Muscle layer of colon (tissue), 2 donors: ENCODE measurements around the gene S100A12.
"Not testable (repeated sequence)": the region's sequence is repeated elsewhere in the genome, so short reads cannot be mapped to it uniquely, and the experiment has no call there.

Experiments used
- H3K27ac ChIP-seq: one replicate; pipeline ENCODE4 v1.7.0; 2013; ENCODE audit warnings: low read depth, mild to moderate bottlenecking, low read length, moderate library complexity
- H3K27me3 ChIP-seq, 2 donors: one replicate each; pipeline ENCODE4 v1.7.0; 2013; ENCODE audit warnings: low read length in 2 of 2, mild to moderate bottlenecking in 2 of 2; ENCODE audit not compliant: insufficient read depth in 2 of 2, control insufficient read depth in 1 of 2
- H3K36me3 ChIP-seq: one replicate; pipeline ENCODE4 v1.7.0; 2013; ENCODE audit warnings: mild to moderate bottlenecking, low read length; ENCODE audit not compliant: insufficient read depth
- H3K4me1 ChIP-seq: one replicate; pipeline ENCODE4 v1.7.0; 2013; ENCODE audit warnings: mild to moderate bottlenecking, low read length; ENCODE audit not compliant: insufficient read depth
- H3K4me3 ChIP-seq, 2 donors: one replicate each; pipeline ENCODE4 v1.7.0; 2013; ENCODE audit warnings: low read length in 2 of 2, low read depth in 1 of 2, mild to moderate bottlenecking in 1 of 2, moderate library complexity in 1 of 2
- H3K9ac ChIP-seq: one replicate; pipeline ENCODE4 v1.7.0; 2013; ENCODE audit warnings: low read length
- H3K9me3 ChIP-seq: one replicate; pipeline ENCODE4 v1.7.0; 2013; ENCODE audit warnings: mild to moderate bottlenecking, low read length
- donor health status: abdominal sarcoma.
- donor health status: Adenocarcinoma of cecum.

S100A12 gene

GRCh38 chr1:153347856-153348255 lies 27.6 kb downstream of the S100A12 start:
- Histone ChIP-seq H3K9me3 (no peaks in the 10 kb centered on the region), H3K27me3 (peaks cover 6 to 13% of the 10 kb centered on the region in 2 donors), H3K27ac (no peak overlapping the region), H3K36me3 (no peaks in the 10 kb centered on the region), H3K4me3 (no peak overlapping the region), H3K4me1 (no peaks in the 10 kb centered on the region), H3K9ac (no peak overlapping the region)

GRCh38 chr1:153347049-153347448 lies 28.4 kb downstream of the S100A12 start:
- not testable (repeated sequence) for H3K4me1 ChIP-seq

GRCh38 chr1:153346077-153346723 lies 29.2 kb downstream of the S100A12 start:
- H3K4me3 ChIP-seq = no peak overlapping the region
- no peak overlapping the region for H3K9ac ChIP-seq
- H3K27ac ChIP-seq = no peak overlapping the region
- peaks cover 6 to 8% of the 10 kb centered on the region in 2 donors for H3K27me3 ChIP-seq
- no peaks in the 10 kb centered on the region for H3K9me3 ChIP-seq
- H3K36me3 ChIP-seq = no peaks in the 10 kb centered on the region
- no peaks in the 10 kb centered on the region for H3K4me1 ChIP-seq

More at GRCh38 chr1:153347049-153347448, 28.4 kb downstream of the S100A12 start:
- H3K9ac ChIP-seq, H3K36me3 ChIP-seq, H3K4me3 ChIP-seq, H3K9me3 ChIP-seq, H3K27ac ChIP-seq: not testable (repeated sequence)
- peaks cover 6 to 13% of the 10 kb centered on the region in 2 donors for H3K27me3 ChIP-seq

DNA sequence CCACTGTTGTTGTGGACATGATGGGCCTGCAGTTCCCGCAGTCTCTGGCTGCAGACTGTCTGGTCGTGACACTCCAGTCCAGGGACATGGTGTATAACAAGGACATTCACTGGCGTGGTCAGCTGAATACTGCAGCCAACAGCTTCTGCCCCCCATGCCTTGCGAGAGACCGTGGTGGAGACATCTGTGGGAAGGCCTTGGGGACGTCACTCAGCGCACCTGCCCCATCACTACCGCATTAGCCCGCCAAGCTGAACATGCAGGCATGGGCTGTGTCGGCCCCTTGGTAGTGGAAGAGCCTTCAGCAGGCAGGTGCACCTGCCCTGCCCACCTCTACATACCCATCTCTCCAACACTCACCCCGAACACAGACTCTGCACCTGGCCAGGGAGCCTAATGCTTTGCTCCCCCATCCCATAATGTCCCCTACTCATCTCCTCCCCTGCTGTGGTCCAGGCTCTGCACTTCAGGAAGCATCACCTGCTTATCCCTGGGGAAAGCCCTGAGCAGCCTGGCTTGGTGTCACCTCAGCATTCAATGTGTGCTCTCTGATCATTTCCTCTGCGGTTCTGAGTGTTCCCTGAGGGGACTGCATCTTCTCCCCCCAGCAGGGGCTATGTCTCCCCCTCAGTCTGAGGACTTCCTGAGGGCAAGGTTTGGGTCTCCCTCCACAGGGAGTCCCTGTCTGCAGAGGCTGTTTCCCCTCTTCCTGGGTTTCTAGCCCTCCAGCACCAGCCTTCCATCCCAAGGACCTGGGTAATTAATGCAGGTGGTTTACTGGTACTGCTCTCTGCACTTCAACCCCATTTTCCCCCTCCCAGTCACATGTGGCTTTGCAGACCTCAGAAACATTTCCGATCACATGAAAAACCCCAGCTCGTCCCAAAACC lies 30.0 kb downstream of the S100A12 start:
- H3K27me3 ChIP-seq = peaks cover 6 to 8% of the 10 kb centered on the region in 2 donors
- no peaks in the 10 kb centered on the region for H3K9me3 ChIP-seq
- no peak overlapping the region for H3K9ac ChIP-seq
- H3K4me3 ChIP-seq = no peak overlapping the region
- H3K36me3 ChIP-seq = no peaks in the 10 kb centered on the region
- H3K4me1 ChIP-seq = no peaks in the 10 kb centered on the region
- H3K27ac ChIP-seq = no peak overlapping the region

DNA sequence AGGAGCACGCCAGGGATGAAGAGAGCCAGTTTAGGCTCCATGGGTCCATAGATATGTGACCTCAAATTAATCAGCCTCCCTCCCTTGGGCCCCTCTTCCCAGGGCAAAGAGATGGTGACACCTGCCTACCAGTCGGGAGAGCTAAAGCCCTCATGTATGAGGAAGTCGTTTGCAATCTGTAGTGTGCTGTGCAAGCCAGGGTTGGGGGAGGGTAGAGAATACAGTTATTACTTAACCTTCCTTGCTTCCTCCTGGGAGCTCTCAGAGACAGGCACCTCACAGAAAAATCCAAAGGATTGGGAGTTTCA lies 30.7 kb downstream of the S100A12 start:
- no peak overlapping the region for H3K27ac ChIP-seq
- H3K4me1 ChIP-seq = no peaks in the 10 kb centered on the region
- no peaks in the 10 kb centered on the region for H3K36me3 ChIP-seq
- H3K4me3 ChIP-seq = no peak overlapping the region
- H3K9ac ChIP-seq = no peak overlapping the region
- H3K27me3 ChIP-seq = peaks cover 6 to 8% of the 10 kb centered on the region in 2 donors
- no peaks in the 10 kb centered on the region for H3K9me3 ChIP-seq

DNA sequence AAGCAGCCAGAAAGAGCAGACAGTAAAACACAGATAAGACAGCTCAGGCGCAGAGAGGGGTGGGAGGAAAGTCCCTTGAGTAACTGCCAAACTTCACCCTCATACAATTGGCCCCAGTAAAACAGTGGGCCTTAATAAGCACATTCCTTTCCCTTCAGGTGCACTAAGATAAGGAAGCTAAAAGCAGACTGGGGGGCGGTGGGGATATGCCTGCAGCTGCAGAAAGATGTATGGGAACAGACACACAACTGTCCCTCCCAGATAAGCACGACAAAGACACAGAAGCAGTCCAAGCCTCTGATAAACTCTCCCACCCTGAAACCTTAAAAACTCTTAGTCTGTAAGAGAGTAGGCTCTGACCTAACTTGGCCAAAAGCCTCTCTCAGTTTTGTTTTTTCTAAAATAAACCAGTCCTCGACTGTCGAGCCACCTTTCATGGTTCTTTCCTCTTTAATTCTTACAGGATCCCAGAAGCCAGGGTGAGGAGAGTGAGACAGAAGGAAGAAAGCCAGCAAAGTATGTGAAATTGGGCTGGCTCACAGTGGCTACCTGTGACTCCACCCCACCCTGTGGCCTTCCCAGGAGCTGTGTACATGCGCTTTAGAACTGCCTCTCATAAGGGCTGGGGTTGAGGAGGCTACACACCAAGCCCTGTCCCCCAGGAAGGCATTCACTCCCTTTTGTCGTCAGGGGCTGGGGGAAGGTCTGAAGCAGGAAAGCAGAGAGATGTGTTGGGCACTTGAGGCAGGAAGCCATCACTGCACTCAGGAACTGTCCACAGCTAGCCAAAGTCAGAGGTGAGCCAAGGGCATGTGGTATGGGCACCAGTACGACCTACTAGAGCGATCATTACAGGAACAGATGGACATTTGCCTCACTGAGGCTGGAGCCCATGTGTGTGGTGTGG lies 31.4 kb downstream of the S100A12 start:
- Histone ChIP-seq H3K27ac (no peak overlapping the region), H3K9ac (no peak overlapping the region), H3K4me3 (no peak overlapping the region), H3K4me1 (no peaks in the 10 kb centered on the region), H3K36me3 (no peaks in the 10 kb centered on the region), H3K27me3 (peaks cover 6 to 8% of the 10 kb centered on the region in 2 donors), H3K9me3 (no peaks in the 10 kb centered on the region)

- Histone ChIP-seq H3K27ac (no peak overlapping the region), H3K9me3 (no peaks in the 10 kb centered on the region), H3K9ac (no peak overlapping the region), H3K36me3 (no peaks in the 10 kb centered on the region), H3K27me3 (peaks cover 6 to 8% of the 10 kb centered on the region in 2 donors), H3K4me3 (no peak overlapping the region), H3K4me1 (no peaks in the 10 kb centered on the region)
Measured at GRCh38 chr1:153343040-153343681, 32.3 kb downstream of the S100A12 start.

DNA sequence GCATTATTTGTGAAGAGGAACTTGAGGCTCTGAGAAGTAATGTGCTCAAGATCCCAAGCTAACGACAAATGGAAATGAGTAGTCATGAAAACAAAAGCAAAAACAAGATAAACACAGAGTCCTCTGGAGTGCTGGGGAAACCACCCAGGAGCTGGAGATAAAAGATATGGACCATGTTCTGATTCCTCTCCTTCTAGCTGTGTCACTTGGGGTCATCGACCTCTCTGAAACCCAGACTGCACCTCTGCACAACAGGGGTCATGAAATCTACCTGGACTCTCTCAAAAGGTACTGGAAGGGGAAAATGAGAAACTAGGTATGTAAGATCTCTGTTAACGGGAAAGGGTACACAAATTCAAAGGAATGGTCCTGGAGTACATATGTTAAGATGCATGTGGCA lies 33.2 kb downstream of the S100A12 start:
- H3K4me3 ChIP-seq = no peak overlapping the region
- H3K4me1 ChIP-seq = no peaks in the 10 kb centered on the region
- no peak overlapping the region for H3K27ac ChIP-seq
- H3K27me3 ChIP-seq = peaks cover 6 to 8% of the 10 kb centered on the region in 2 donors
- no peaks in the 10 kb centered on the region for H3K9me3 ChIP-seq
- H3K9ac ChIP-seq = no peak overlapping the region
- H3K36me3 ChIP-seq = no peaks in the 10 kb centered on the region

DNA sequence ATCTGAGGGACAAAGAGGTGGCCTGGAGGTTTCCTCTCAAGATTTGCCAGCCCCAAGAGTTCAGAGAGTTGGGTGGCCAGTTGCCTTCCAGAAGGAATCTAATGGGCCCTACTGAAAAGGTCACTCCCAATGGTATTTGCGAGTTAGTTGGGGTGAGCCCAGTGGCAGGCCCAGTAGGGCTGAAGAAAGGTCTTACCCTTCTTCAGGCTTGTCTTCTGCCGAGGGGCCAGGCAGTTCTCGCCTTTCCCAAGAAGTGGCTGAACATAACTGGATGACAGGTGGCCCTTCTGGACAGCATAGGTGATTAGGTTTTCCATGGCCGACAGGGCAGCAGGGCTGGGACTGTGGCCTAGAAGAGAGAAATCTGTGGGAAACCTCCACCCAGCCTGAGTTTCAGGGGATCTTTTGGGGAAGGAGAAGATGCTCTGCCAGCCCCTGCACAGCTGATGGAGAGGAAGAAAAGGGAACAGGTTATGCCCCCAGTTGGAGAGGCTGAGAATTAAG lies 33.9 kb downstream of the S100A12 start:
- peaks cover 5 to 8% of the 10 kb centered on the region in 2 donors for H3K27me3 ChIP-seq
- H3K9me3 ChIP-seq = no peaks in the 10 kb centered on the region
- no peaks in the 10 kb centered on the region for H3K36me3 ChIP-seq
- H3K4me3 ChIP-seq = no peak overlapping the region
- no peak overlapping the region for H3K27ac ChIP-seq
- H3K9ac ChIP-seq = no peak overlapping the region
- H3K4me1 ChIP-seq = no peaks in the 10 kb centered on the region

GRCh38 chr1:153340356-153340755 lies 35.1 kb downstream of the S100A12 start:
- Histone ChIP-seq H3K27ac (no peak overlapping the region), H3K27me3 (peaks cover 0 to 2% of the 10 kb centered on the region in 2 donors), H3K4me3 (no peak overlapping the region), H3K36me3 (no peaks in the 10 kb centered on the region), H3K9ac (no peak overlapping the region), H3K9me3 (no peaks in the 10 kb centered on the region), H3K4me1 (no peaks in the 10 kb centered on the region)

DNA sequence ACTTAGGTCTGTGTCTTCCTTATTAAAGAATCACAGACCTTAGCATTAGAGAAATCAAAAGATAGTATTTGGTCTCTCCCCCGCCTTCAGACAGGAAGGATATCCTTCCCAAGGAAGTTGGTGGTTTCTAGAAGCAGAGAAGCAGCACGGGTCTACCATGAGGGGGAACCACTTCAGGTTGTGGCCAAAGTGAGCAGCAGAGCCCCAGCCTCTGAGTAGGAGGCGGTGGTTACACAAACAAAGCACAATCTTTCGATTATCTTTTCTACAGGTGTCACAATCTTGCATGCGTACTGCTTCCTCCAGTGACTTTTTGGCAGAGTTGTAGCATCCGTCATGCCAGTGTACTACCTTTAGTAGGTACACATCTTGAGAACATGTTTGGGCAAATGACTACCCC lies 35.6 kb downstream of the S100A12 start:
- H3K36me3 ChIP-seq = no peaks in the 10 kb centered on the region
- H3K27me3 ChIP-seq = no peaks in the 10 kb centered on the region

More for the DNA sequence above, 35.6 kb downstream of the S100A12 start:
- Histone ChIP-seq H3K9me3 (no peaks in the 10 kb centered on the region), H3K27ac (no peak overlapping the region), H3K4me3 (no peak overlapping the region), H3K4me1 (no peaks in the 10 kb centered on the region), H3K9ac (no peak overlapping the region)
